GF-D8 (cell line): Measurements from ENCODE around the gene TBX2.
"Not testable (repeated sequence)": the region's sequence is repeated elsewhere in the genome, so short reads cannot be mapped to it uniquely, and the experiment has no call there.

ENCODE experiments used
- DNase-seq: peaks from one replicate; lab custom pipeline; 2025; lab: John Stamatoyannopoulos, UW

TBX2 gene

DNA sequence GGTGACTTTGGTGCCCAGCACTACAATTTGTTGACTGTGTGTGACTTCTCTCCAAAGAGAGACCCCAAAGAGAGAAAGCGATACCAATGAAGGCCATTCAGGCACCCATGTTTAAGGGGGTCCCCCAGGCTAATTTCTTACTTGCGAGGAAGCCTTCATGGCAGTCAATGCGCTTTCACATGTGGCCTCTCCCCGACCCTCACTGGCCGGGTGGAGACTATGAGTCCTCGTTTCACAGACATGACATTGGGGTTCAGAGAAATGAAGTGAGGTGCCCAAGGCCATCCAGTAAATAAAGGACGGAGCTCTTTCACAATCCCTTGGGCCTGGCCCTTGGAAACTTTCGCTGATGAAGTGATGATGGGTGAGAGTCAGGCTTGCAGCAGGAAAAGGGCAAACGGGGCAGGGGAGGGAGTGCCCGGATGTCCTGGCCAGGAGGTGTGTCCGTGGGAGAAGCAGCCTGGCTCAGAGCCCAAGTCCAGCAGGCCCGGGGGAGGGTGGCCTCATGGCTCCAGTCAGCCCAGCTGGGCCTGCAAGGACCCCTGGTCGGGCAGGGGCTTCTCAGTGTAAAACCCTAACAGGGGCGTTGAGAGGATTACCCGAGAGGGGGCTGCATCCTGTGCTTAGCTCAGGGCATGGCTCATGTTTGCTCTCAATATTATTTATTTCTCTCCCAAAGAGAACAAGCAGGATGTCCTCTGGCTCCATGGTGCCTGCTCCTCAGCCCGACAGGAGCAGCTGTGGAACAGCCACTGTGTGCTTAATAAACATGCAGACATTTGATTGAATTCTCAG lies 14.7 kb downstream of the TBX2 start:
- DNase-seq = no peak

DNA sequence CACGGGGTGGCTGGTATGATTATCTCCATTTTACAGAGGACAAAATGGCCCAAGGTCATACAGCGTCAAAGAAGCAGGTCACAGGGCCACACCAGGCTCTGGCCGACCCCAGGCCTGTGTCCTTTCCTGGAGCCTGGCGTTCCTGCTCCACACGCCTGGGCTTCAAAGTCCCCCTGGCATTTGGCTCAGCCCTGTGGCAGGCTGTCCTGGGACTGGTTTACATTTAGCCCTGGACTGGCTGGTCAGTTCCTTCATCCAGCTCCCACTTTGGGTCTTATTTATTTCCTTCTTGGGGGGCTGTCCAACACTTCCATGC lies 15.3 kb downstream of the TBX2 start:
- DNase-seq = no peak

DNA sequence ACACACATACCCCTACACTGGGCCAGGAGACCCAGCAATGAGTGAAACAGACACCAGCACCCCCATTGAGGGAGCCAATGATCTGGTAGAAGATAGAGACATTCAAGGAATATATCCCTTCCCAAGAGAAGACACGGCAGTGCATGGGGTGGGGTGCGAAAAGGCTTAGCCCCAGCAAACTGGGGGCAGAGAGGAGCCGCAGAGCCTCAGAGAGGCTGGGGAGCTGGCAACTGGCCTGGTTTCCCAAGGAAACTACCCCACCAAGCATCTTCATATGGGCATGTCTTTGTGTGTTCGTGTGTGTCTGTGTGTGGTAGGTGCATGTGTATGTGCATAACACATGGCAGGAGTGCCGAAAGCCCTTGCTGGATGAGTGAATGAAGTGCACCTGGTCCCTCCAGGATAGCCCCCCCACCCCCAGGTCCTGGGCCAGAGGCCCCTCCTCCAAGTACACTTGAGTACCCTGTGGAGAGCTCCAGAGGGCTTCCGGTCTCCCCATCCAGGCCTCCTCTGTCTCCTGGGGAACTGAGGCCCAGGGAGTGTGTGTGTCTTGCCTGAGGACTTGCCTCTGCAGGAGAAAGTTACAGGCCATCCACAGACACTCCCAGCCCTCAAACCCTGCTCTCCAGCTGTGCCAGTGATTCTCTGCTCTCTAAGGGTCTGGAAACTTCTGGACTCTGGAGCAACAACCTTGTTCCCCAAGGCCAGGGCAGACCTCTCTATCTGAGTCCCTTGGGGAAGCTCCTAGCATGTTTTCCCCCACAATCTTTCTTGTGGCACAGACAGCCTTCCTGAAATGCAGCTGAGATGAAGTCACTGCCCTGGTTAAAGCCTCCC lies 15.9 kb downstream of the TBX2 start:
- no peak for DNase-seq

DNA sequence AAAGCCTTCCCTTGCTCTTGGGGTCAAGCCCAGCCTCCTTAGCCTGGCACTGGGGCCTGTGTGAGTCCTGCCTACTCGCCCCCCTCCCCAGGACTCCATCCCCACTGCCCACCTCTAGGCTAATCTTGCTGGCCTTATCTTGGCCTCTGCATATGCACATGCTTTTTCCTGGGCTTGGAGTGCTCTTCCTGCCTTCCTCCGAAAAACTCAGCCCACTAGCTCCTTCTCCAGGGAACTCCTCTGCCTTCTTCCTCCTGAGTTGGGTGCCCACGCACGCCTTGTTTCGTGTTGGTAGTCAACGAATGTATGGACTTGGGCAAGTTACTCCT lies 16.5 kb downstream of the TBX2 start:
- DNase-seq = no peak

DNA sequence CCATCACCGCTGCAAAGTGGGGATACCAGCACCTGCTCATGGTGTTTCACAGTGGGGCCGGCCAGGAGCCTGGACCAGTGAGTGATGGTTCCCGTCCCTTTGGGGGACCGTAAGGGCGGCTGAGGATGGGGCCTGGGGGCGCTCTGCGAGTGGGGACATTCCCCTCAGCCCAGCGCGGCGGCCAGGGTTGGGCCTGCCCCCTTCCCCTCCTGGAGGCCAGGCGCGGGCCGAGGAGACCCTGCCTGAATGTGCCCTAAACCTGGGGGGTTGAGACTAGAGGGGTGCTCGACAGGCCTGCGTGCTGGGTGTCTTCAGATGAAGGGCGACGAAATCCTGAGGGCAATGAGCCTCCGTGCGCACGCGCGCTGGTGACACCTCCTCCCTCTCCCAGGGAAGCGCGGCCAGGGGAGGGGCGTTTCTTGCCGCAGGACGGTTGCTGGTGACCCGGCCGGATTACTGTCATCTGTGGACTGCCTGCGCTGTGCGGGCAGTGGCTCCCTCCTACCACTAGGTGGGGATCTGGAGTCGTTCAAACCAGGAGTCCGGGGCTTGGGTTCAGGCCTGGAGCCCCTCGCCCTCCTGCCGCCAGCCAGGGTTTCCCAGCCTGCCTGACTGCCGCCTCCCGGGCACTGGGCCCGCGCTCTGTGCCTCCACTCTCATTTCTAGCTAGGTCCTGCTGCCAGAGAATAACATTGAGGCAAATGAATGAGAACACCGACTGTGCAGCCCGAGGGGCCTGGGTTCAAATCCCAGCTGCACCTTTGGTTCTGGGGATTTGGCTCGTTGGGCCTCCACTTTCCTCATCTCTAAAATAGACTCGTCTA lies 17.1 kb downstream of the TBX2 start:
- no peak for DNase-seq

DNA sequence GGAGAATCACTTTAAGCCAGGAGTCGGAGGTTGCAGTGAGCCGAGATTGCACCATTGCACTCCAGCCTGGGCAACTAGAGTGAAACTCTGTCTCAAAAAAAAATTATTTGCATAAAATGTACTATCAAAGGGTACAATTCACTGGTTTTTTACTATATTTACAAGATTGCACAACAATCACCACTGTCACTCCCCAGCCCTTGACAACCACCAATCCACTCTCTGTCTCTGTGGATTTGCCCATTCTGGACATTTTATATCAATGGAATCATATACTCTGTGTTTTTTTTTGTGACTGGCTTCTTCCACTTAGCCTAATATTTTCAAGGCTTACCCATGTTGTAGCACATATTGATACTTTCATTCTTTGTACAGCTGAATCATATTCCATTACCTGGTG lies 18.8 kb downstream of the TBX2 start:
- DNase-seq = no peak

DNA sequence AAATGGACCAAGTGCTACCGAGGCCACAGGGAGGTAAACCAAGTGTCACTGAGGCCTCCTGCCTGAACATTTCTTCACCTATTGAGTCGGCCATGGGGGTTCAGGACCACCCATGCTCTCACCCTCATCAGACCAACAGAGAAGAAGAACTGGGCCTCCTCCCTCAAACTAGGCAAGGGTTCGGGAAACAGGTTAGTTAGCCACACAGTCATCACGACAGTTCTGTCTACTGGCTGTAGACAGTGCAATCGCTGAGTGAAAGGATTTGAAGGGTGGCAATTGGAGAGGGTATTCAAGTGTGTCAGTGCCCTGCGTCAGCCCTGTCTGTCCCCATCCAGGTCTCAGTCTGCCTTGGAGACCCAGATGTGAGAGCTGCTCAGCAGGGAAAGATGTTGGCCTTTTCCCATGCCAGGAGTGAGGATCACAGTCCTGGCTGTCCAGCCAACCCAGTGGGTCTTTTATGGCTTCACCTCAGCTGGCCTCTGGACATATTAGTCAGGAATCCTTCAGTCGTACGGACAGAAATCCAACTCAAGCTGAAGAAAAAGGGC lies 19.9 kb downstream of the TBX2 start:
- DNase-seq = no peak

DNA sequence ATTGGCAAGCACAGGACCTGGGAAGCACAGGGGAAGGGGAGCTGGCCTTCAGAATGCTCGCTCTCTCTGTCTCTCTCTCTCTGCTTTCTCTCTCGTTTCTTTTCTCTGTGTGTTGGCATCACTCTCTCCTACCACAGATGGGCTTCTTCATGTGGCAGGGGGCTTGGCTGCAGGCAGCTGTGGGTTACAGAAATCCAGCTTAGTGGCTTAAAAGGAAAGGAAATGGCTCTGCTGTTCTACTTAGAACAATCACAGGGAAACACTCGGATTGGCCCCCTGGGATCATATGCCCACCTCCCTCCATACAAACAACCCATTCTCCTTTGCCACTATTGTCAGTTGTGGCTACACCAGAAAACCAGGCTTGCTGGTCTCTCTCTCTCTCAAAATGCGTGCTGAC lies 20.4 kb downstream of the TBX2 start:
- DNase-seq = no peak

DNA sequence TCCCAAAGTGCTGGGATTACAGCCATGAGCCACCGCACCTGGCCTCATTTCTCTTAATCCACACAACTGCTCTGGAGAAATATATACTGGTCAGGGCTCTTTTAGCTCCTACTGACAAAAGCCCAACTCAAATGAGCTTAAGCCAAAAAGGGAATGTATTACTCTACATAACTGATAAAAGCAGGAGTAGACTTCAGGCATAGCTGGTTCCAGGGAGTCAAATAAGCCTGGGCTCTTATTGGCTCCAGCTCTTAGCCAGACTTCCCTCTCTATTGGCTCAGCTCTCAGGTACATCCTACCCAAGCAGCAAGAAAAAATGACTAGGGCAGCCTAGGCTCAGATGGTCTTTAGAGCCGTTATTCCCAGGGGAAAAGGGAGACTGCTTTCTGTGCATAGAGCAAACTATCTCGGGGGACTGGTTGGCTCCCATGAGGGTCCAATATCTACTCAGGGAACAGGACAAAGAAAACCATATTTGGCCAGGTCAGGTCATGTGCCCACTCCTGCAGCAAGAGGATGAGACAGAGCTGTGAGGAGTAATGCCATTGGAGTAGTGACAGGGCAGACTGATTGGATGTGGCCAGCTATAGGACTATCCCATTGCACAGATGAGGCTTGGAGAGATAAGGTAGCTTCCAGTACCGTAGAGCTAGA lies 21.2 kb downstream of the TBX2 start:
- no peak for DNase-seq

DNA sequence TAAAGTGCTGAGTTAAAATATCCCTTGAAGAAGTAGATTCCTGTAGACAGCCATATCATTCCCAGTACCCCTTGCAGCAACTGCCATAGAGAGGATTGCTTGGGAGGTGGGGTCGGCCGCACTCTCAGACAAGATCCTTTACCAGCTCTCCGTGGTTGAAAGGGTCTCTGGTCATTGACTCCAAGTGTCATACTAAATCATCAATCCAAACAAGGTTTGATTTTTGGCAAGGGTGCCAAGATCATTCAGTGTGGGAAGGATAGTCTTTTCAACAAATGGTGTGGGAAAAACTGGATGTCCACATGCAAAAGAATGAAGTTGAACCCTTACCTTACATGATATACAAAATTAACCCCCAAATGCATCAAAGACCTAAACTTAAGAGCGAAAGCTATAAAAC lies 21.8 kb downstream of the TBX2 start:
- DNase-seq = no peak

DNA sequence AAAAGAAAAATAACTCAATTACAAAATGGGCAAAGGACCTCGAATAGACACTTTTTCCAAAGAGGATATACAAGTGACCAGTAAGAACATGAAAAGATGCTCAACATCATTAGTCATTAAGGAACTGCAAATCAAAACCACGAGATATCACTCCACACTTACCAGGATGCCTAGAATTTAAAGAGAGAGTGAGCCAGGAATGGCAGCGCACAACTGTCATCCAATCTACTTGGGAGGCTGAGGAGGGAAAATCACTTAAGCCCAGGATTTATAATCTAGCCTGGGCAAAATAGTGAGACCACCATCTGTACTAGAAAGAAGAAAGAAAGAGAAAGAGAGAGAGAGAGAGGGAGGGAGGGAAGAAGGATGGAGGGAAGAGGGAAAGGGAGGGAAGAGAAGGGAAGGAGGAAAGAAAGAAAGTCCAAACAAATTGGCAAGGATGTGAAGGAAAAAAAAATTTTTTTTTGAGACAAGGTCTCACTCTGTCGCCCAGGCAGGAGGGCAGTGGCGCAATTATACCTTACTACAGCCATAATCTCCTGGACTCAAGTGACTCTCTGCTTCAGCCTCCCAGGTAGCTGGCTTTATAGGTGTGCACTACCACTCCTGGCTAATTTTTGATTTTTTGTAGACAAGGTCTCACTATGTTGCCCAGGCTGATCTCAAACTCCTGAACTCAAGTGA lies 22.6 kb downstream of the TBX2 start:
- no peak for DNase-seq

DNA sequence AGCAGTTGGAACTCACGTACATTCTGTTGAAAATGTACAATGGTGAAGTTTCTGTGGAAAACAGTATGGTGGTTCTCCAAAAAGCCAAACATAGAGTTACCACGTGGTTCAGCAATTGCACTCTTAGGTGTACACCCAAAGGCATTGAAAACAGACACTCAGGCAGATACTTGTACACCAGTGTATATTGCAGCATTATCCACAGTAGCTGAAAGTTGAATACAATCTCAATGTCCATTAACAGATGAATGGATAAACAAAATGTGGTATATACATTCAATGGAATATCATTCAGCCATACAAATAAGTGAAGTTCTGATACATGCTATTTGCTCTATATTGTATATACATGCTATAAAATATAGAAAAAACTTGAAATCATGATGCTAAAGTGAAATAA lies 23.2 kb downstream of the TBX2 start:
- DNase-seq = no peak

DNA sequence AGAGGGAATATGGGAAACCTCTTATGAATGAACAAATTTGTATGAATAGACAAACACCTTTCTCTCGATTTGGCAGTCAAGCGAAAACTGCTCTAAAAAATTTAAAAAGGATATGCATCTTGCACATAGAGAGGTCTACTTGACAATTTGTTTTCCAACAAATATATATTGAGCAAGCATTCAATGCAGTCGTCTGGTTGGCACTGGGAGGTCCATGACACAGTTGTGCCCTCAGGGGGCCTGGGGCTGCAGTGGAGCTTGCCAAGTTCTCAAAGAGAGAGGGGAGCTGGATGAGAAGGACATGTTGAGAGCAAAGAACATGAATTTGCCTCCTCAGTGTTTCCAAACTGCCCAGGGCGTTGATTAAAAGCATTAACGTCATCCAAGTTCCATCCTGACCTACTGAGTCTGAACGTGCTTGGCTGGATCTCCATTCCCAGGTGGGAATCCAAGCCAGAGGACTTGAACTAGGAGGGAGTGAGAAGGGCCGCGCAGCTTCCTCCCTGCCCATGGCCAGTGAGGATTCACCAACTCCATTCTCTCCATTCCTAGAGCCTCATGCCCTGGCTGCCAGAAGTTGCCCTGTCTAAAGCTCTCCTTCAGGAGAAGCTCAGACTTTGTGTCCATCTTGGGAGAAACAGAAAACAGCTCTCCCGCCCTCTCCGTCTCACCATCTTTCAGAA lies 24.5 kb downstream of the TBX2 start:
- no peak for DNase-seq

DNA sequence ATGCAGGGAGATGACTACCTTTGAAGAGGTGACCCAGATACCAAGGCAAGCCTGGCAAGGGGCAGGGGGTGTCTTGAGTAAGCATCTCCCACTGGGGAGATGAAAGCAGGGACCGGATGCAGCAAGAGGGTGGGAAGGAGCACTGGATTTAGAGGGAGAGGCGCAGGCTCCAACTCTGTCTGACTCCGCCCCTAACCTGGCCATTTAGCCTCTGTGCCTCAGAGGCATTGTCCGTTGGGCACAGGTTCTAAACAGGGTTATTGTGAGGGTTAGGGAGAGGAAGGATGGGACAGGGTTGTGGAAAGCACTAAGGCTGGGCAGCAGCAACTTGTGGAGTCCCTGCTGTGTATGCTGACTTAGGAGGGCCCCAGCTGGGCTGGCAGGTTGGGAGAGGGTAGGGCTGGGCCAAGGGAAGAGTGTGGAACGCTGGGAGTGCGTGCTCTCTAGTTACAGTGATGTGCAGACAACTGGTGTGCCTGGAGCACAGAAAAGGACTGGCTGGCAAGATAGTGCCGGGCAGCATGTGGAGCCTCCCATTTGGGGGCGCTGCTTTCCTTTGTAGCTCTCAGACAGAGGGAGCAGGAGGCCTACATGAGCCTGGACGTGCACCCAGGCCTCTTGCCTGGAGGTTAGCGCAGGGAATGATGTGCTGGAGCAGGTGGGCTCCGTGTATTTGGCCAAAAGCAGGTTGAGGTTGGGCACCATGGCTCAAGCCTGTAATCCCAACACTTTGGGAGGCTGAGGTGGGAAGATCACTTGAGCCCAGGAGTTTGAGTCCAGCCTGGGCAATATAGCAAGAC lies 26.2 kb downstream of the TBX2 start:
- DNase-seq = no peak

DNA sequence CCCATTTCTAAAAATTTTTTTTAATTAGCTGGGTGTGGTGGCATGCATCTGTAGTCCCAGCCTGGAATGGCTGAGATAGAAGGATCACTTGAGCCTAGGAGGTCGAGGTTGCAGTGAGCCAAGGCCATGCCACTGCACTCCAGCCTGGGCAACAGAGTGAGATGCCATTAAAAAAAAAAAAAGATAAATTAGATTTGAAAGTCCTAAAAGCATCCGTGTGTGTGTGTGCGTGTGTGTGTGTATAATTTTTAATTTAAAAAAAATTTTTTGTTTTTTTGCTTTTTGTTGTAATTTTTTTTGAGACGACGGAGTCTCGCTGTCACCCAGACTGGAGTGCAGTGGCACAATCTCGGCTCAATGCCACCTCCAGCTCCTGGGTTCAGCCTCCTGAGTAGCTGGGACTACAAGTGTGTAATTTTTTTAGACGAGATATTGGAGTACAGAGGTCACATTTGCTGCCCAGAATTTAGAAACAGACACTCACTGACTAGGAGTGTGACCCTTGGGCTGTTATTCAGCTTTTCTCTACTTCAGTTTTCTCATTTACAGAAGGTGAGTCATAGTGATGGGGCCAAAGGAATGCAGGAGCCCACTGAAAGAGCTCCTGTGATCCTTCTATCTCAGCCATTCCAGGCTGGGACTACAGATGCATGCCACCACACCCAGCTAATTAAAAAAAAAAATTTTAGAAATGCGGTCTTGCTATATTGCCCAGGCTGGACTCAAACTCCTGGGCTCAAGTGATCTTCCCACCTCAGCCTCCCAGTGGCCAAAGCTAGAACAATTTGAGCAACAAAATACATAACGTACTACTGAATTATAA lies 27.1 kb downstream of the TBX2 start:
- DNase-seq = no peak

DNA sequence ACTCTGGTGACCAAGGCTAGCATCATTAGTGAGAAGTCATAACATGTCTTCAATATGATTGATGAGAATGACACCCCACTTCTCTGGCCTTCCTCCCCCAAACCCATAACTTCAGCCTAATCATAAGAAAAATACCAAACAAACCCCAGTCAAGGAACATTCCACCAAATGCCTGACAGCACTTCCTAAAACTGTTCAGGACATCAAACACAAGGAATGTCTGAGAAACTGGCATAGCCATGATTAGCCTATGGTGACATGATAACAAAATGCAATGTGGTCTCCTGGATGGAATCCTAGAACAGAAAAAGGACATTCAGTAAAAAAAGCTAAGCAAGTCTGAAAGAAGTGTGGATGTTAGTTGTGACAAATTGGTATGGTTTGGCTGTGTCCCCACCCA lies 27.9 kb downstream of the TBX2 start:
- DNase-seq = no peak

DNA sequence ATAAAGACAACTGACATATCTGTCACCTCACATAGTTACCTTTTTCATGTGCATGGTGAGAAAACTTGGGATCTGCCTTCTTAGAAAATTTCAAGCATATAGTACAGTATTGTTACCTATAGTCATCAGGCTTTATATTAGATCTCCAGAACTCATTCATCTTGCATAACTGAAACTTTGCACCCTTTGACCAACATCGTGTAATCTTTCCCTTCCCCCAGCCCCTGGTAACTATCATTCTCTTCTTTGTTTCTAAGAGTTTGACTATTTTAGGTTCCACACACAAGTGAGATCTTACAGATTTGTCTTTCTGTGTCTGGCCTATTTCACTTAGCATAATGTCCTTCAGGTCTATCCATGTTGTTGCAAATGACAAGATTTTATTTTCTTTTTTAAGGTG lies 29.6 kb downstream of the TBX2 start:
- DNase-seq = no peak

DNA sequence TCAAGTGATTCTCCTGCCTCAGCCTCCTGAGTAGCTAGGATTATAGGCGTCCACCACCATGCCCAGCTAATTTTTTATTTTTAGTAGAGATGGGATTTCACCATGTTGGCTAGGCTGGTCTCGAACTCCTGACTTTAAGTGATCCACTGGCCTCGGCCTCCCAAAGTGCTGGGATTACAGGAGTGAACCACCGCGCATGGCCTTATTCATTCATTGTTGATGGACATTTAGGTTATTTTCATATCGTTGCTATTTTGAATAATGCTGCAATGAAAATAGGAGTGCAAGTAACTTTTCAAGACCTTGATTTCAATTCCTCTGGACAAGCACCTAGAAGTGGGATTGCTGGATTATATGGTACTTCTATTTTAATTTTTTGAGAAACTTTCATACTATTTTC lies 30.2 kb downstream of the TBX2 start:
- DNase-seq = not testable (repeated sequence)
